Activated T-cell treated with anti-CD3 and anti-CD28 coated beads, Interleukin-2, amount 50 U/mL, for 1 hour (primary cell): ENCODE data around the gene BCL2L2.
"Not testable (repeated sequence)": the region's sequence is repeated elsewhere in the genome, so short reads cannot be mapped to it uniquely, and the experiment has no call there.

Experiments
- DNase-seq: peaks from one replicate; pipeline ENCODE4 v3.0.0-alpha.2; 2020

The BCL2L2 gene

DNA sequence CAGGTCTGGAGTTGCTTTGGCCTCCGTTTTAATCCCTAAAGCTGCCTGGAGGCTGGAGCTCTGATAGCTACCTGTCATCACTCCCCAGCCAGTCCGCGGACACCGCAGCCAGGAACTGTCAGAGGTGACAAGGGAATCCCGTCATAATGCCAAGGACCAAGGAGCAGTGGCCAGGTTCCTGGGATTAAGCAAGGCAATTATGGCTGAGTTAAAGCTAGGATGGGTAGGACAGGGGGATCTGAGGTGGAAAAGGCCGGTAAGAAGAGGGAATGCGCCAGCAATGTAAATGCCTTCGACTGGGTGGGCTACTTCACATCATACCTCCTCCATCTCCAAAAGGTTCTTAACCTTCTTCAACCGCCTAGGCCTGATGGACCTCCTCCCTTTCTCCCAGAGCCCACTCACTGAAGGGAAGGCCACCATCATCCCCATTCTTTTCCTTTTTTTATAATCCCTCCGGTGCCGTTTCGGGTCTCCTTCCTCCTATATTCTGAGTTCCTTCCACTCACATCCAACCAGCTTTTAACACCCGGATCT is 5.9 kb upstream of the BCL2L2 start:
- DNase-seq, result peak; percentile 40

DNA sequence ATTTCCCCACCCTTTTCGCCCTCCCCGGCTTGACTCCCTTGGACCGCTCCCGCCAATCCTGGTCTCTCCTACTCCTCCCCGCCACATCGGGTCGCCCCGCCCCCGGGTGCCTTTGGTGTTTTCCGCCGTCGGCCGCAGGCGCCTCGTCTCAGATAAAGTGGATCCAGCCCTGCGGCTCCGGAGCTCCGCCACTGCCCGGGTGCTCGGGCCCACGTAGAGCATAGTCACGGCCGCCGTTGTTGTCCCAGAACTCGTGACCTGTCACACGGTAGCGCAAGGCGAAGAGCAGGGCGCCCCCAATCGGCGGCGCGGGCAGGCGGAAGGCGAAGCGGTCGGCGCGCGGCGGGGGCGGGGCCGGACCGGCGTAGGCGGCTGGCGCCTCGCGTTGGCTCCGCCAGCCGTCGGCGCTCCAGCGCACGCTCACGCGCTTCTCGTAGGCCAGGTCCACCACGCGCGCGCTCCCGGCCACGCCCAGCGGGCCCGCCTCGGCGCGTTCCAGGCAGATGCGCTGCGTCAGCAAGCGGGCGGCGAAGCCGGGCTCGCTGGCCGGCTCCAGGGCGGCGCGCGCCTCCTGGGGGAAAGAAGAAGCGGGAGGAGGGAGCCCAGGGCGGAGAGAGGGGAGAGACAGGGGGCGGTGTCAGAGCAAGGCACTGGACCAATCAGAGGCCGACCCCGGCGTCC is 5.2 kb upstream of the BCL2L2 start:
- DNase-seq, result peak; percentile 98

DNA sequence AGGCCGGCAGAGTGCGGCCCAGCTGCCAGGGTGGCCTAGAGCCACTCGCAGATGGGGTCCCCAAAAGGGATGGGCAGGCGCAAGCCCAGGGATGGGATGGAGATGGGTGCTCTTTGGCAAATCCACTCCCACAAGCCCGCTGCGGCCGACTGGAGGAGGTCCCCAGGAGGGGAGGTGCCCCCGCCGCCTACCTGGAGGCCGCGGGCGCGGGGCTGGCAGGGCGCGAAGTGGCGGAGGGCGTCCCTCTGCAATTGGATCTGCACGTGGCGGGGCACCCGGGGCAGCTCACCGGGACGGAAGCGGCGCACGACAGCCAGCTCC is 4.7 kb upstream of the BCL2L2 start:
- no peak for DNase-seq

DNA sequence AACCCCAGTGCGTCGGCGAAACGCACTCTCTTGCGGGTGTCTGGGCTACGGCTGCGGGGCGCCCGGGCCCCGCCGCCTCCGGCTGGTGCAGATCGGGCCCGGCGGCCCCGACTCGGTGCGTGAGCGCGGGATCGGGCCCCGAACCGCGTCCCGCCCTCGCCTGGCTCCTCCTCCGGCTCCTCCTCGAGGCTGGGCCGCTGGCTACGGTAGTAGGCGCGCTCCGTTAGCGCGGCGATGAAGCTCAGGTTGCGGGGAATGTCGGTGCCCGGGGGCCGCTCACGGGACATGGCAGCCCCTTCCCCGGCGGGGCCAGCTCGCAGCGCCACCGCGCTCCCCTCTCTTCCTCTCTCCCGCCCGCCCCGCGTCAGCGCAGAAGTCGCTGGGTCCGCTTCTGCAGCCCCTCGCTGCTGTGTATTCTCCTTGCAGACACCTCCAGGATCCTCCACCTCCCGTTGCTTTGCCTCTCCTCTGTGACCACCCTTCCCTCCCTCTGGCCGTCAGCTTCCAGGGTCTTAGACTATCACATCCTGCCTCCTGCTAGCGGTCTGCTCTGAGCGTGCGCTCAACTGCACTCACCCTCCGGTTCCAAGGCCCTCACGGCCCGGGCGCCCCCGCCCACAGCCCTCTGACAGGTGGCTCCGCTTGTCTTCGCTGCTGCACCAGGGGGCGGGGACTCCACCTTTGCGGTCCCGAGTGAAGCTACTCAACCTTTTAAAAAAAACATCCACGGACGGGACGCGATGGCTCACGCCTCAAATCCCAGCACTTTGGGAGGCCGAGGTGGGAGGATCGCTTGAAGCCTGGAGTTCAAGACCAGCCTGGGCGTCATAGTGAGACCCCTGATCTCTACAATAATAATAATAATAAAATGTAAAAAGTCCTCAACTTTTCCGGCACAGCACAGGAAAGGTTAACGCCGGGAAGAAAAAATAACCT is 4.1 kb upstream of the BCL2L2 start, which contains the start of gene PPP1R3E:
PPP1R3E (minus strand) TSS at position 570 of the 936 bp plus-strand sequence; CDS start at position 287, 283 bp downstream.
- peak; percentile 85 for DNase-seq

DNA sequence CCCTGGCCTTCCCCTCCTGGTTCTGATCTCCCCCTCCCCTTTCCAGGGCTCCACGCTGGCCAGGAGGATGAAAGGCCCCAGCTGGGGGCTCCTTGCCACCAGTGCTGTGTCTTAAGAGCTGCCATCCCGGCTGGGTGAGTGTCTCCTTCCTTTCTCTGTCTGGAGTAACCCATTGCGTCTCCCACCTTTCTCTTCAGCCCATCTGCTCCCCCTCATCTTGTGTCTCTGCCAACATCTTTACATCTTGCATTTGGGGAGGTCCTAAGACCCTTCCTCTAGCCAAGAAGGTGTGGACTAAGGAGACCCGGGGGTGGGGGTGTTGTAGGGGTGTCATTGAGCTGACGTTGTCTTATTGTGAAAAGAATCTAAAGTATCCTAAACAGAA is 505 bp downstream of the BCL2L2 start:
- no peak for DNase-seq

DNA sequence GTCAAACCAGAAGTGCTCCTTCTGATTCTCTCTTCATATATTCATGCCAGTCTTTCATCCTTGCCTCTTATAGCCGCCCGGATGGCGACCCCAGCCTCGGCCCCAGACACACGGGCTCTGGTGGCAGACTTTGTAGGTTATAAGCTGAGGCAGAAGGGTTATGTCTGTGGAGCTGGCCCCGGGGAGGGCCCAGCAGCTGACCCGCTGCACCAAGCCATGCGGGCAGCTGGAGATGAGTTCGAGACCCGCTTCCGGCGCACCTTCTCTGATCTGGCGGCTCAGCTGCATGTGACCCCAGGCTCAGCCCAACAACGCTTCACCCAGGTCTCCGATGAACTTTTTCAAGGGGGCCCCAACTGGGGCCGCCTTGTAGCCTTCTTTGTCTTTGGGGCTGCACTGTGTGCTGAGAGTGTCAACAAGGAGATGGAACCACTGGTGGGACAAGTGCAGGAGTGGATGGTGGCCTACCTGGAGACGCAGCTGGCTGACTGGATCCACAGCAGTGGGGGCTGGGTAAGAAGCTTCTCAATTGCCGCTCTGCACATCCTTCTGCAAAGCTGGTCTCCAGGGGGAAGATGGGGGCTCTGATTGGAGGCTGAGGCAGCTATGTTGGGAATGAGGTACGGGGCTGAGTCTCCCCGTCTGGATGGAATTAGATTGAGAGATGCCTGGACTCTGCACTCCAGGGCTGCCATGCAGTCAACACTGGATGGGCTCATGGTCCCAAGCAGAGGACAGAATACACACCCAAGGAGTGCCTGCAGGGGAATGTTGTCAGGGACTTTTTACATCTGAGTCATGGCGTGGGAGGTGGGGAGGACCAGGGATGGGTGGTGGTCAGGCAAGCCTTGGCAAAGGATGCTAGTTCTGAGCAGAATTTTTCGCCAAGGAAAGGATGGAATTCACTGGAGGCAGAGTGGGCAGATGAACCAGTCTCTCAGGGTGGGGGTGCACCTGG is 1.3 kb downstream of the BCL2L2 start:
- DNase-seq, result no peak

DNA sequence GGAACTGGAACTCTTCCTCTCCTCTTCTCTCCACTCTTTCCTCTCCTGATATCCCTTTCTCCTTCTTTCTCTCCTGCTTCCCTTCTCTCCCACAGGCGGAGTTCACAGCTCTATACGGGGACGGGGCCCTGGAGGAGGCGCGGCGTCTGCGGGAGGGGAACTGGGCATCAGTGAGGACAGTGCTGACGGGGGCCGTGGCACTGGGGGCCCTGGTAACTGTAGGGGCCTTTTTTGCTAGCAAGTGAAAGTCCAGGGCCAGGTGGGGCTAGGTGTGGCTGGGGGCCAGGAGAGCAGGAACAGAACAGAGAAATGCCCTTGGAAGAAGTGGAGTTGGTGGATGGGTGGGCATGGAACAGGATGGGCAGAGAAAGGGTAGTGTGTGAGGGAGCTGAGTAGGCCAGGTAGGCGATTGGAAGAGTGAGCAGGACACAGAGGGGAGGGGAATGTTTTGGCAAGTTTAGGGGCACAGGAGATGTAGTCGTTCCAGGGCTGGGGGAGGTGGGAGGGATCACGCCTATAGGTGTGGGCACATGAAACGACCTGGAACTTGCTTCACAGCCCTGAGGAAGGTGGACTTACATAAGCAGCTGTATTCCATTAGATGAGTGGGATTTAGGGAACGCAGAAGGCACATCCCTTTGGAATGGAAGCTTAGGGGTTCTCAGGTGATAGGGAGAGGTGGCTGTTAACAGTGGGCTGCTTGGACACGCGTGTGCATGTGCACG is 2.2 kb downstream of the BCL2L2 start:
- no peak for DNase-seq

DNA sequence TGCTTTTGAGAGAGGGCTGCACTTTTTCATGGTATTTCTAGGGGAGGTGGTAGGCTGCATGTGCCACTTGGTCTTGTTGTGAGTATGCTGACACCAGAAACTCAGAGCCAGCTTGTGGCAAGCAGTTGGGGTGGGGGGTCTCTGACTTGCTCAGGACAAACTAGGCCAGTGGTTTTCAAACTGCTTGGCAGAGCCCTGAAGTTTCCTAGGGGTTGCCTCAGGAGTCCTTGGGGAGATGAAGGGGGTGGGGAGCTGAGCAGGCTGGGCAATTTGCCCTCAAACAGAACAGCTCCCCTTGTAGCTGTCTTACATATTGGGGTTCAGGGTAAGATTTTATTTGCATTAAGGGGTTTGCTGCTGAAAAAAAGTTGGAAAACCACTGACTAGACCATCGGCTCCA is 3.9 kb downstream of the BCL2L2 start:
- no peak for DNase-seq

DNA sequence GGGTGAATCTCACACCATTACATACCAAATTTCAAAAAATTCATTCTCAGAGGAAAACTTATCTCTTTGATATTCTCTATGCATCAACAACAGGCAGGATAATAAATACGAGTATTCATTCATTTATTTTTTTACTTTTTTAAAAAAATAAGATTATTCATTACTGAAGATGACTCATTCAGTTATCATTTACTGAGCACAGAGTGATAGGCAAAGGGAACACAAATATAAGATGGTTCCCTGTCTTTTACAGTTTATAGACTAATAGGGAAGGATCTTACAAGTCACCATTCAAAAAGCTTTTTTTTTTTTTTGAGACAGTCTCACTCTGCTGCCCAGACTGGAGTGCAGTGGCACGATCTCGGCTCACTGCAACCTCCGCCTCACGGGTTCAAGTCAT is 9.7 kb downstream of the BCL2L2 start:
- no peak for DNase-seq

DNA sequence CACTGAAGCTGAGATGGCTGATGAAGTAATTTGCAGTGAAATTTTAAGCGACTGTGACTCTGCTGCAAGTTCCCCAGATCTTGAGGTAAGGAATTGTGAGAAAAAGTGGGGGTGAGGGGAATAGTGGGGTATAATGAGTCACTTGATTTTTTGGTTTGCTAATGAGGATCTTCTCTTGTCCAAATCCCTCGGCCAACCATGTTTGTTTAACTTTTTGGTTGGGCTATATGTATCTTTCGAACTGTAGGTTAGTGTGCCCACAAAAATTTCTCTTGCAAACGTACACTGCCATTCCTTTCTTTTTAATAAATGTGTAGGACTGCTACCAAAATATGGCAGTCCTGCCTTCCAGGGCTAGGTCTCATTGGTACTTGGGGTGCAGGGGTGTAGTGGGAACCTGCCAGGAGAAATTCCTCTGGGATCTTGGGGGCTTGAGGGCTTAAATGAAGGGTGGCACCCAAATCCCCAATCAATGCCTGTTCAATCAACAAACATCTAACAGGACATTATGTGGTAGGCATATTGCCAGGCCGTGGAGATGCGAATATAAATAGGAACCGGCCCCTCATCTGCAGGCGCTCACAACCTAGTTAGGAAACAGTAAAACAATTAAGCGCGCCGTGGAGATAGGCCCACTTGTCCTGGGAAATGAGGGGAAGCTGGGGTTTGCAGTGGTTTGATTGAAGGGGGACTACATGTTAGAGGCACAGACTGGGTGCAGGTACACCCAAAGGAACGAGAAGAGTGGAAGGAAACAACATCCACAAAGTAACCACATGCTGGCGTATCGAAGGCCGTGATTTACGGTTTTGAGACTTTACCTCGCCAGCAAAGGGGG is 13.3 kb downstream of the BCL2L2 start:
- no peak for DNase-seq

DNA sequence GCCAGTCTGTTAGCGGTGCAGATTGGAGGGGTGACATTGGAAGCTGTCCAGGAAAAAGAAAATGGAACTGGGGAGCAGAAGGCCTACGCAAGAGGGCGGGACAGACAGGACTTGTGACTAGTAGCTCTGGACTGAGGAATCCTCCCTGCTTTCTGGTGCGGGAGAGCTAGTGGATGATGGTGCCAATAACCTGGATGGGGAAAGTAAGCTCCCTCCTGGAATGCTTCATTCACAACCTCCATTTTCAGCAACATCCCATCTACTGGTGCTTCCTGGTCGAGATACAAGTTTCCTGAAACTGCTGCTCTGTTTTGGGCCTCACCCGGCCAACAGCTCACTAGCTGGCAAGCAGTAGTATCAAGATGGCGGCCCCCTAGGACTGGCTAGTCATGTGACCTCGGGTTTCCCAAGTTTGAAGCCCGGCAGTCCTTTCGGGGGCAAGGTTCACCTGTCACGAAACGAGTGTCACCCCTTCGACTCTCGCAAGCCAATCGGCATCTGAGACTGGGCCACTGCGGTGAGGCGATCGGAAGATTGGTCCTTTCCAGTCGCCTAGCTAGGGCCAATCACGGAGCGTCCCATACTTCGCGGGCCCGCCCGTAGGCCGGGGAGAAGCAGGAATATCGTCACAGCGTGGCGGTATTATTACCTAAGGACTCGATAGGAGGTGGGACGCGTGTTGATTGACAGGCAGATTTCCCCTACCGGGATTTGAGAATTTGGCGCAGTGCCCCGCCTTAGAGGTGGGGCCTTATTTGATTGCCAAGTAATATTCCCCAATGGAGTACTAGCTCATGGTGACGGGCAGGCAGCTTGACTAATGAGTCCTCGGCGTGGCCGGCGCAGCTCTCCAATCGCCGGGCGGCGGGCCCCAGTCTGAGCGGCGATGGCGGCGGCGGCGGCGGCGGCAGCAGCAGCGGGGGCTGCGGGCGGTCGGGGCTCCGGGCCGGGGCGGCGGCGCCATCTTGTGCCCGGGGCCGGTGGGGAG is 14.2 kb downstream of the BCL2L2 start, which contains the start of gene PABPN1:
PABPN1 (plus strand) TSS at position 874 of the 988 bp plus-strand sequence; CDS start at position 887, 13 bp downstream.
- DNase-seq, result peak; percentile 94

DNA sequence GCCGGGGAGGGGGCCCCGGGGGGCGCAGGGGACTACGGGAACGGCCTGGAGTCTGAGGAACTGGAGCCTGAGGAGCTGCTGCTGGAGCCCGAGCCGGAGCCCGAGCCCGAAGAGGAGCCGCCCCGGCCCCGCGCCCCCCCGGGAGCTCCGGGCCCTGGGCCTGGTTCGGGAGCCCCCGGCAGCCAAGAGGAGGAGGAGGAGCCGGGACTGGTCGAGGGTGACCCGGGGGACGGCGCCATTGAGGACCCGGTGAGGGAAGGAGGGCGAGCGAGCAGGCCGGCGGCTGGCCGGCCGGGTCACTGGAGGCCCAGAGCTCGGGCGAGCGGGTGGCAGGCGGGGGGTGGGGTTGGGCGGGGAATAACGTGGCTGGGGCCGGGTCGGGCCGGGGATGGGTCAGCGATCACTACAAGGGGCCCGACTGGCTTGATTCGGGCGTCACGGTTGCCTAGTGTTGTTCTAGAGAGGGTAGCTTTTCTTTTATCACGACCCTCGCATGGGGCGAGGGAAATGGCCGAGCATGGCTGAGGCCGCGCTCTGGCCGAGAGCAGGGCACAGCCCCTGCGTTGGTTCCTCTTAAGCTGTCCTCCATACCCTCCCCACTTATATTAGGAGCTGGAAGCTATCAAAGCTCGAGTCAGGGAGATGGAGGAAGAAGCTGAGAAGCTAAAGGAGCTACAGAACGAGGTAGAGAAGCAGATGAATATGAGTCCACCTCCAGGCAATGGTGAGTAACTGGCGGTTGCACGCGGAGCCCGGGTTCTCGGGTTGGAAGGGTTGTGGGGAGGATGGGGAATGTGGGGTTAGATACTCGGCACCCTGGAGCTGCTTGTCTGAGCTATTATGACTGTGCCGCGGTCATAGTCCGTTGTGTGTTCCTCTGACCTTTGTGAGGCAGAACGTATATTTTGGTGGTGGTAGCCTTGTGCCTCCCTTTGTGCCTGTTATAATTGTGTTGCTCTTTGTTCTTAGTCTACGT is 15.2 kb downstream of the BCL2L2 start:
- peak; percentile 54 for DNase-seq

DNA sequence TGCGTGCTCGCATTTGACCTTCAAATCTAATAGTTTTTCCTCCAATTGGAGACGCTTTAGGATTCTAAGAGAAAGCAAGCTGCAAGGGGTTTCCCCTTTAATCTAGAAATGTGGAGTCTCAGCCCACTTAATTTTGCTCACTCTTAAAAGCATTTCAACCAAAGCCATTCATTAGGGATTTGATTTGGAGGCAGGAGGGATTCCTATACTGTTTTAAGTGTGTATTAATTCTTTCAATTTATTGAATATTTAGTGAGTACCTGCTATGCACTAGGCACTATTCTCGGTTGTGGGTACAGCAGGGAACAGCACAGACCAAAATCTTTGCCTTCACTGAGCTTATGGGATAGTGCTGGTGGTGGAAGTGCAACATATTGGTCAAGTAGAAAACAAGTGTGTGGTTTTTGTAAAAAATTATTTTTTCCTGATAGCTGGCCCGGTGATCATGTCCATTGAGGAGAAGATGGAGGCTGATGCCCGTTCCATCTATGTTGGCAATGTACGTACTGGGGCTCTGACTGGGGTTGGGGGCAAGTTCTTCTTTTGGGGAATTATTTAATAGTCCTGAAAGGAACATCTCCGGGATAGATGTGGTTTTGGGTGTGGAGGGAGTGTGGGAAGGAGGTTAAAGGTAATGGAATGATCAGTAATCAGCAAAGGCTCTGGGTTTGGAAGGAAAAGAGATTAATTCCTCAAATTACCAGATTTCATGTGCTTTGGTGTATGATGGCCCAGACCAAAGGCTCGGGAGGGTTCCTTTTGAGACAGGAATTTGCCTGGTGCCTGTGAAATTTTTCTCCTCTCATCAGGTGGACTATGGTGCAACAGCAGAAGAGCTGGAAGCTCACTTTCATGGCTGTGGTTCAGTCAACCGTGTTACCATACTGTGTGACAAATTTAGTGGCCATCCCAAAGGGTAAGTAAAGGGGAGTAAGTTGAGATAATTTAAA is 16.2 kb downstream of the BCL2L2 start:
- no peak for DNase-seq

DNA sequence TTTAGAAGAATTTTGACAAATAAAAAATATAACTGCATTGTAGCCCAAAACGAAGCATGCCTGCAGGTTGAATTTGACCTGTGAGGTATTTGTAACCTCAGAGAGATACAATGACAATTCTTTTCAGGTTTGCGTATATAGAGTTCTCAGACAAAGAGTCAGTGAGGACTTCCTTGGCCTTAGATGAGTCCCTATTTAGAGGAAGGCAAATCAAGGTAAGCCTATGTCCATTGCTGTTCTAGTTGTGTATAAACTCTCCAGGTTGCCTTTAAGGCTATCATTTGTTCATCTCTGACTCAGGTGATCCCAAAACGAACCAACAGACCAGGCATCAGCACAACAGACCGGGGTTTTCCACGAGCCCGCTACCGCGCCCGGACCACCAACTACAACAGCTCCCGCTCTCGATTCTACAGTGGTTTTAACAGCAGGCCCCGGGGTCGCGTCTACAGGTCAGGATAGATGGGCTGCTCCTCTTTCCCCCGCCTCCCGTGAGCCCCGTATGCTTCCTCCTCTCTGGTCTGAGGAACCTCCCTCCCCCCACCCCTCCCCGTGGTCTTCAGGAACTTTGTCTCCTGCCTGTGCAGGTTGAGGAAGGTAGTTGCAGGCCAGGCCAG is 17.3 kb downstream of the BCL2L2 start:
- no peak for DNase-seq

DNA sequence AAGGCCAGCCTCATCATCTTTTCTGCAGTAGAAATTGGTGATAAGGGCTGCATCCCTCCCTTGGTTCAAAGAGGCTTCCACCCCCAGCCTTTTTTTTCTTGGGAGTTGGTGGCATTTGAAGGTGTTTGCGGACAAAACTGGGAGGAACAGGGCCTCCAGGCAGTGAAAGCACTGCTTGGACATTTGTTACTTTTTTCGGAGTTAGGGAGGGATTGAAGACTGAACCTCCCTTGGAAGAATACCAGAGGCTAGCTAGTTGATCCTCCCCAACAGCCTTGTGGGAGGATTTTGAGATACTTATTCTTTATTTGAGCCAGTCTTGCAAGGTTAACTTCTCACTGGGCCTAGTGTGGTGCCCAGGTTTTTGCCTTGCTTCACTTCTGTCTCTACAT is 17.8 kb downstream of the BCL2L2 start:
- no peak for DNase-seq

DNA sequence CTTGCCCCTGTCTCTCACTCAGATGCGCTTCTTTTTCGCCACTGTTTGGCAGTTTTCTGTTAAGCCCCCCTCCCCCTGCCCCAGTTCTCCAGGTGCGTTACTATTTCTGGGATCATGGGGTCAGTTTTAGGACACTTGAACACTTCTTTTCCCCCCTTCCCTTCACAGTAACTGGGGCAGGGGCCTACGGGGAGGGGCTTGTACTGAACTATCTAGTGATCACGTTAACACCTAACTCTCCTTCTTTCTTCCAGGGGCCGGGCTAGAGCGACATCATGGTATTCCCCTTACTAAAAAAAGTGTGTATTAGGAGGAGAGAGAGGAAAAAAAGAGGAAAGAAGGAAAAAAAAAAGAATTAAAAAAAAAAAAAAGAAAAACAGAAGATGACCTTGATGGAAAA is 18.4 kb downstream of the BCL2L2 start:
- no peak for DNase-seq

DNA sequence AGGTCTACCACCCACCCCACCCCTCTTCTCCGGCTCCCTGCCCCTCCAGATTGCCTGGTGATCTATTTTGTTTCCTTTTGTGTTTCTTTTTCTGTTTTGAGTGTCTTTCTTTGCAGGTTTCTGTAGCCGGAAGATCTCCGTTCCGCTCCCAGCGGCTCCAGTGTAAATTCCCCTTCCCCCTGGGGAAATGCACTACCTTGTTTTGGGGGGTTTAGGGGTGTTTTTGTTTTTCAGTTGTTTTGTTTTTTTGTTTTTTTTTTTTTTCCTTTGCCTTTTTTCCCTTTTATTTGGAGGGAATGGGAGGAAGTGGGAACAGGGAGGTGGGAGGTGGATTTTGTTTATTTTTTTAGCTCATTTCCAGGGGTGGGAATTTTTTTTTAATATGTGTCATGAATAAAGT is 19.1 kb downstream of the BCL2L2 start:
- not testable (repeated sequence) for DNase-seq
